Right cardiac atrium (tissue), 5 donors: ENCODE data around the gene CSGALNACT2. TPM values are rescaled to one million over a fixed set of nuclear protein-coding genes. Genes with fewer than 3 reads are reported as not detected.

Source experiments
- ATAC-seq, 2 donors: fragments of 200-7000 bp; cut with Tn5 transposase; one replicate each; pipeline versions ENCODE4 v1.8.0 to v1.9.1; 2020; ENCODE audit warnings: moderate library complexity in 2 of 2, mild to moderate bottlenecking in 1 of 2
- DNase-seq, 3 donors: peaks; one replicate each; pipeline ENCODE4 v3.0.0-alpha.2; 2020
- H3K27ac ChIP-seq: one replicate; pipeline ENCODE4 v1.5.1; 2013; ENCODE audit warnings: mild to moderate bottlenecking, low read length, control low read depth, moderate library complexity
- H3K27me3 ChIP-seq: one replicate; pipeline ENCODE4 v1.6.1; 2013; ENCODE audit not compliant: control insufficient read depth, insufficient read depth
- H3K4me1 ChIP-seq: one replicate; pipeline ENCODE4 v1.6.1; 2013; ENCODE audit warnings: low read length; ENCODE audit not compliant: control insufficient read depth, insufficient read depth
- H3K4me3 ChIP-seq: one replicate; pipeline ENCODE4 v1.5.1; 2013; ENCODE audit warnings: low read length, control low read depth
- H3K9me3 ChIP-seq: one replicate; pipeline ENCODE4 v1.6.1; 2013; ENCODE audit warnings: low read length; ENCODE audit not compliant: control insufficient read depth
- WGBS: extraction: QIAGEN DNeasy Blood & Tissue Kit; methylation state at CpG from one replicate; pipeline ENCODE4 v1.1.7; 2013; 5-methylcytosine and 5-hydroxymethylcytosine counted together
- intact Hi-C, 4 donors: fragments of 100-400 bp; cut with DNase I; formaldehyde crosslinking; loops; one replicate each; pipeline versions ENCODE4 v1.11.0 to v1.14.0; 2022 to 2023
- polyA plus RNA-seq: library from polyadenylated mRNA; stranded (reverse); fragments of 200-250 nt; gene quantifications from one replicate; pipeline ENCODE4 v1.2.3, GENCODE V29; 2013
- total RNA-seq, 4 donors: library from RNA; stranded (reverse); fragmentation: NEBNext Ultra II Directional; extraction: Animal tissue kit (Norgen Biotek cat#: 25700); gene quantifications; one replicate each; pipeline ENCODE4 v1.2.1, GENCODE V29; 2021
- donor health status: healthy with polysubstance abuse.
- donor health status: DM: no; HTN: yes; CAD: no.
- donor health status: DM: no; HTN: no; CAD: no.
- donor health status: DM: no; HTN: yes; CAD: no; lungs with severe emphysema.
- donor health status: DM: yes; HTN: yes; CAD: no.

Gene CSGALNACT2
- total and polyA plus RNA-seq, 5 donors = 5.1 to 17.2 (median 10.4) TPM

- Histone ChIP-seq H3K27me3 (no peaks in the 10 kb centered on the region), H3K4me1 (no peaks in the 10 kb centered on the region), H3K4me3 (no peak overlapping the region), H3K27ac (no peak overlapping the region), H3K9me3 (no peaks in the 10 kb centered on the region)
- no peak for ATAC-seq
- DNase-seq = no peak
- WGBS = 72% methylated on average over 3 of the region's 3 CpGs
- intact Hi-C loops = no loop called here
These were observed 52.5 kb downstream of the CSGALNACT2 start for GRCh38 chr10:43190775-43191174.

- Histone ChIP-seq H3K27ac (no peak overlapping the region), H3K9me3 (no peaks in the 10 kb centered on the region), H3K4me3 (no peak overlapping the region), H3K27me3 (no peaks in the 10 kb centered on the region), H3K4me1 (no peaks in the 10 kb centered on the region)
- intact Hi-C loops = no loop called here
- DNase-seq (no peak), ATAC-seq (no peak)
- WGBS = 75% methylated on average over 9 of the region's 9 CpGs
These were observed 54.6 kb downstream of the CSGALNACT2 start for GRCh38 chr10:43192884-43193283.

GRCh38 chr10:43193496-43194080 lies 55.3 kb downstream of the CSGALNACT2 start:
- DNase-seq (no peak), ATAC-seq (no peak)
- intact Hi-C loops = no loop called here

DNA sequence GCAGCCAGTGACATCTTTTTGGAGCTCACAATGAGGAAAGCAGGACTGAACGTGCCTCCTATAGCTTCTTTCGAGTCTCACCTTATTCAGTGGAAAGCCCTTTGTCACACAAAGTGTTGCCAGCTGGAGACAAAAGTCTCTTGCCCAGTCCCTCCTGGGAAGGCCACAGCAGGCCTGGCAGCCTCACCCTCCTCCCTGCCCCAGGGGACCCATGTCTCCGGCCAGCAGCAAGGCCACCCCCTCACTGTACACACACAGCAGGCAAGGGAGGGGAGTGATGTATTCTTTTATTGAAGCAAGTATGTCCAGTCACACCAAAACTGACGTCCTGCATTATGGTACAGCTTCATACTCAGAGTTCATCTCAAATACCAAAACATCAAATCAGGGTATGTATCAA lies 56.0 kb downstream of the CSGALNACT2 start:
- WGBS = 63% methylated on average over 4 of the region's 4 CpGs
- Histone ChIP-seq H3K4me1 (no peaks in the 10 kb centered on the region), H3K9me3 (no peaks in the 10 kb centered on the region), H3K27ac (no peak overlapping the region), H3K4me3 (no peak overlapping the region), H3K27me3 (no peaks in the 10 kb centered on the region)
- intact Hi-C loops = no loop called here
- DNase-seq (no peak), ATAC-seq (no peak)

More at GRCh38 chr10:43193496-43194080, 55.3 kb downstream of the CSGALNACT2 start:
- Histone ChIP-seq H3K4me1 (no peaks in the 10 kb centered on the region), H3K27me3 (no peaks in the 10 kb centered on the region), H3K4me3 (no peak overlapping the region), H3K9me3 (no peaks in the 10 kb centered on the region), H3K27ac (no peak overlapping the region)
- WGBS = 87% methylated on average over 8 of the region's 8 CpGs

- intact Hi-C loops = no loop called here
- WGBS = 90% methylated on average over 9 of the region's 9 CpGs
These were observed 56.6 kb downstream of the CSGALNACT2 start for GRCh38 chr10:43194859-43195258.

GRCh38 chr10:43195557-43195956 lies 57.3 kb downstream of the CSGALNACT2 start:
- DNase-seq (peak in 1 of 3 donors; percentile 35), ATAC-seq (no peak)
- Histone ChIP-seq H3K4me3 (no peak overlapping the region), H3K27ac (no peak overlapping the region), H3K9me3 (no peaks in the 10 kb centered on the region), H3K4me1 (no peaks in the 10 kb centered on the region), H3K27me3 (no peaks in the 10 kb centered on the region)
- intact Hi-C loops = no loop called here
- WGBS = 90% methylated on average over 12 of the region's 12 CpGs

More at GRCh38 chr10:43194859-43195258, 56.6 kb downstream of the CSGALNACT2 start:
- H3K27ac ChIP-seq = no peak overlapping the region
- peak in 1 of 3 donors; percentile 42 for DNase-seq
- ATAC-seq = no peak
- H3K4me3 ChIP-seq = no peak overlapping the region
- no peaks in the 10 kb centered on the region for H3K27me3 ChIP-seq
- no peaks in the 10 kb centered on the region for H3K9me3 ChIP-seq
- no peaks in the 10 kb centered on the region for H3K4me1 ChIP-seq

GRCh38 chr10:43196131-43196980 lies 58.1 kb downstream of the CSGALNACT2 start:
- no peaks in the 10 kb centered on the region for H3K9me3 ChIP-seq
- DNase-seq (peak in 1 of 3 donors; percentile 40), ATAC-seq (no peak)
- no peak overlapping the region for H3K4me3 ChIP-seq
- intact Hi-C loops = no loop called here
- no peaks in the 10 kb centered on the region for H3K27me3 ChIP-seq
- 90% methylated on average over 20 of the region's 20 CpGs for WGBS
- no peak overlapping the region for H3K27ac ChIP-seq
- no peaks in the 10 kb centered on the region for H3K4me1 ChIP-seq

GRCh38 chr10:43196981-43197833 lies 59.0 kb downstream of the CSGALNACT2 start:
- Histone ChIP-seq H3K9me3 (no peaks in the 10 kb centered on the region), H3K27me3 (no peaks in the 10 kb centered on the region), H3K4me3 (no peak overlapping the region), H3K27ac (no peak overlapping the region), H3K4me1 (no peaks in the 10 kb centered on the region)
- DNase-seq (no peak), ATAC-seq (no peak)
- WGBS = 93% methylated on average over 20 of the region's 20 CpGs
- intact Hi-C loops = no loop called here

DNA sequence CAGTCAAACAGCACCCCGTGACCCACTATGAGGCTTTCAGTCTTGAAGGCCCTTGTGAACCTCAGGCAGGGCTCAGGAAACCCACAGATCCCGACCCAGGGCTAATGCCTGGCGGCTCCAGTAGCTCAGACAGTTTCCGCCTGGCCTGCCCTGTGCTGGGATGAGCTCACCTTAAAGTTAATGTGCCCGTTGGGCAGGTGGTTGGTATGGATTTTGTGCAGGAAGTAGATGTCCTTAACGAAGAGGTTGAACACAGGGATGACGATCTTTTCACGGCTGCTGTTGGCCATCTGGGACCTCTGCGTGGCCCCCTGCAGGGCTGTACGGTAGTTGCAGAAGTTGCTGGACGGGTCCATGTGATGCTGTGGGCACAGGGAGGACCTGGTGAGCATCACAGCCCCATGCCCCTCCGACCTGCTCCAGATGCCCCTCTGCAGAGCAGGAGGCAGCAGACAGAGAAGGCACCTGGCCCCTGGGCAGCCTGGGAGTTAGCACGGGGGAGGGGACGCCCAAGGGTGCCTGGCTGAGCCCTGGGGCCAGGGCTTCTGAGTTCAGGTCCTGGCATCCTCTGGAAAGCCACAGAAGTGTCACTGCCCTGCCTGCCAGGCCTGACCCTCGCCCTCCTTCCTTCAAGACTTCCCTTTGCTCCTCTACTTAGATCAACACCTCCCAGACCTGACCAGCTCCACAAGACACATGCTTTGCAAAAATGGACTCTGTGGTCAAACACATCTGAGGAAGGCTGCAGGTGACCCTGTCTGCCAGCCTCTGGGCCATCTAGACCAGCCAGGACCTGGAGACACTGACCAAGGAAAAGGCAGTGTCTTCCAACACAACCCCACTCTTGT lies 59.8 kb downstream of the CSGALNACT2 start:
- peak in 1 of 3 donors; percentile 35 for DNase-seq
- Histone ChIP-seq H3K4me3 (no peak overlapping the region), H3K4me1 (no peaks in the 10 kb centered on the region), H3K27me3 (no peaks in the 10 kb centered on the region), H3K27ac (no peak overlapping the region), H3K9me3 (no peaks in the 10 kb centered on the region)
- WGBS = 78% methylated on average over 15 of the region's 15 CpGs
- ATAC-seq = no peak
- intact Hi-C loops = no loop called here

DNA sequence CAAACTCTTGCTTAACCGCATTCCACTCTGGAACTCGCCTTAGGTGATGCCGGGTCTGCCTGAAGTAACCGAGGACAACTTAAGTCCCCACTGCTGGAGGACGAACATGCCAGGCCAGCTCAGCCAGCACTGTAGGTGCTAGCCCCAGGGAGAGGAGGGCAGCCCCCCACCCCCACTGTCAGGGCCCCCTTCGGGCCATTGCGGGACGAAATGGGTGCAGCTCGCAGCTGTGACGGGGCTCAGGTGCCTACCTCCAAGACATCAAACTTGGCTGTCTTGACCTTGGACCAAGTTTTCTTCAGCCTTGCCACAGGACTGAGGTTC lies 60.4 kb downstream of the CSGALNACT2 start:
- peak in 1 of 3 donors; percentile 37 for DNase-seq

More for the DNA sequence above, 60.4 kb downstream of the CSGALNACT2 start:
- ATAC-seq = no peak
- Histone ChIP-seq H3K27me3 (no peaks in the 10 kb centered on the region), H3K27ac (no peak overlapping the region), H3K9me3 (no peaks in the 10 kb centered on the region), H3K4me3 (no peak overlapping the region), H3K4me1 (no peaks in the 10 kb centered on the region)
- intact Hi-C loops = no loop called here
- 85% methylated on average over 10 of the region's 10 CpGs for WGBS
